Articular chondrocyte of knee joint (primary cell): ENCODE results near the gene PDE6G. TPM values are rescaled to one million over a fixed set of nuclear protein-coding genes. Genes with fewer than 3 reads are reported as not detected.

ENCODE experiments used
- small RNA-seq: library from RNA; depleted of rRNA; stranded (forward); fragments of <200 nt; gene quantifications from one replicate; pipeline ENCODE3, GENCODE V24; 2012
- total RNA-seq: library from RNA; depleted of rRNA; stranded (reverse); fragments of >200 nt; gene quantifications from 2 replicates; pipeline ENCODE4 v1.2.3, GENCODE V29; 2012

PDE6G gene
- 0.54 and 0.65 TPM in 2 replicates for total RNA-seq

GRCh38 chr17:81656118-81656743 lies at the start of gene PDE6G:
Gene PDE6G, minus strand, starts transcription at chr17:81656542. Its CDS starts 3,237 bp downstream, at chr17:81653305.

DNA sequence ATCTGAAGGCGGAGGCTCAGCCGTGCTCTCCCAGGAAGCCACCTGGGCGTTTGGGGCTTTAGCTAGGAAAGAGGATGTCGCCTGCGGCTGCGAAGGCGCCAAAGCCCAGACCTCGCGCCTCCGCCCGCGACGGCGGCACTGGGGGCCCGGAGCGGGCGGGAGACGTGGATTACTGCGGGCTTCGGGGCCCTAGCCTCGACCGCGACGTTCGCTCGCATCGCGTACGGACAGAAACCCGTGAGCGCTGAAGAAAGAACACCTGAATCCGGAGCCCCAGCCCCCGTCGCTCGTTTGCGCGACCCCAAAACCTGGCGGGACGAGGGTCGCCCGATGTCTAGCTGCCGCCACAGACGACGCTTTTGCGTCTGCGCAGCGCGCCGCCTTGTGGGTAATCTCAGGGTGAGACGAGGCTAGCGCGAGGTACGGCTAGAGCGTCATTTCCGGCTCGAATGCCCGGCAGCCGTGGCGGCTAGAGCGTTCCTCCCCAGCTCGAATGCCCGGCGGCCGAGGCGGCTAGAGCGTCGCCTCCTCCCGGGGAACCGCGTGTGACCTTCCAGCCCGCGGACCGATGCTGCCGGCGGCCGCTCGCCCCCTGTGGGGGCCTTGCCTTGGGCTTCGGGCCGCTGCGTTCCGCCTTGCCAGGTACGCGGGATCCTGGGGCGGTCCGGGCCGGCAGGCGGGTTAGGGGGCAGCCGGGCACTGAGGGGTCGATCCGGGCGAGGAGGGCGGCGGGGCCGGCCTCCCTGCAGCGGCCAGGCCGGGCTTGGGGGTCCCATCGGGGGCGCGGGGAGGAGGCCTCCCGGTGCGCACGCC lies 46.8 kb upstream of the PDE6G start, which contains the start of gene MRPL12:
MRPL12 (plus strand) TSS at position 434 of the 813 bp plus-strand sequence; CDS start at position 569, 135 bp downstream.

GRCh38 chr17:81683584-81684441 lies 27.5 kb upstream of the PDE6G start, which contains the start of the genes ARL16 and HGS:
Gene ARL16, minus strand, starts transcription at chr17:81683797. Its CDS starts 44 bp downstream, at chr17:81683753.
Gene HGS, plus strand, starts transcription at chr17:81684011. Its CDS starts 56 bp downstream, at chr17:81684067.

GRCh38 chr17:81666342-81667191 lies 10.2 kb upstream of the PDE6G start, which contains the start of the genes CCDC137 and OXLD1:
Gene CCDC137, plus strand, starts transcription at chr17:81666737. Its CDS starts 30 bp downstream, at chr17:81666767.
Gene OXLD1, minus strand, starts transcription at chr17:81666605. Its CDS starts 28 bp downstream, at chr17:81666577.

DNA sequence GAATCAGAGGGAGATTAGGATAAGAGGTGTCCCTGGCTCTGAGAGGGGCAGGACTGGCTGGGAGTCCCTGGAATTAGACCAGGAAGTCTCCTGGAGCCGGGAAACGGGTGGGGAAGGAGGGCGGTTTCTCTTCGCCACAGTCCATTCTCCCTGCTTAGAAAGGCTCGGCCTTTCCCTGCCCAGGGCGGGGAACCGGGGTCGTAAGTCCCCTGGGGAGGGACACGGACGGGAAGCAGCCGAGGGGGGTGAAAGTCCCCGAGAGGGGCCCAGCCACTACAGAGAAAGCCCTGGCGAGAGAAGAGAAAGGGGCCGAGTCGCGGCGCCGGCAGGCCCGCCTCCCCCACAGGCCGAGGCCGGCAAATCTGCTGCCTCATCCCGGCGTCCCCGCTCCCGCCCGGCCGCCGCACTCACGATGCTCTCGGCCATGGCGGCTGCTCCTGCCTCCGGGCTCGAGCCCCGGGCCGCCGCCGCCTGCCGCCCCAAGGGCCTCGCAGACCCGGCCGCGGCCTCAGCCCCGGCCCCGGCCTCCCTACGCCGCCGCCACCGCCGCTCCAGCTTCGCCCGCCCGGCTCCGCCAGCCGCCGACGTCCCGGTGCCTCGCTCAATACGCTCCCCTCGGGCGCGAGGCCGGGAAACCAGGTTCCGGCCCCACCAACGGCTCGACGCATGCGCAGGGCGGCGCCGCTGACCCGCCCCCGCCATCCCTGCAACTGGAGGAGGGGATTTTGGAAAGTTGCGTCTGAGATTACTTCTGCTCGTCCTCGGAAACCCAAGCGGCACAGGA lies 19.6 kb downstream of the PDE6G start, which contains the start of the genes NPLOC4 and TSPAN10:
NPLOC4 (minus strand) TSS at position 608 of the 784 bp plus-strand sequence; CDS start at position 426, 182 bp downstream.
TSPAN10 (plus strand) TSS at position 692 of the 784 bp plus-strand sequence. CDS start 5,217 bp downstream, outside the sequence.

Small RNAs within 50 kb of the gene (small RNA-seq; reads per million reads assigned to genes)
- gene MIR6786 = not detected

Other genes with a start within 250 kb of the PDE6G start
- 8,564 and 11,024 TPM in 2 replicates for gene ACTG1, start 143.7 kb downstream of the PDE6G start, total RNA-seq
- gene FSCN2, start 128.2 kb downstream of the PDE6G start, total RNA-seq = 2.4 and 3.4 TPM in 2 replicates
- gene FAAP100, start 104.2 kb downstream of the PDE6G start, total RNA-seq = 27.8 and 31.5 TPM in 2 replicates
- 64.6 and 78.3 TPM in 2 replicates for gene NPLOC4, start 19.4 kb downstream of the PDE6G start, total RNA-seq
- gene TSPAN10, start 19.3 kb downstream of the PDE6G start, total RNA-seq = 2.9 and 4.3 TPM in 2 replicates
- 14.4 and 16.1 TPM in 2 replicates for gene OXLD1, start 10.1 kb upstream of the PDE6G start, total RNA-seq
- gene CCDC137, start 10.2 kb upstream of the PDE6G start, total RNA-seq = 7.2 and 7.4 TPM in 2 replicates
- gene ARL16, start 27.3 kb upstream of the PDE6G start, total RNA-seq = 27.1 and 29.9 TPM in 2 replicates
- gene HGS, start 27.5 kb upstream of the PDE6G start, total RNA-seq = 69.5 and 83.4 TPM in 2 replicates
- gene MRPL12, start 46.8 kb upstream of the PDE6G start, total RNA-seq = 15.7 and 17.6 TPM in 2 replicates
- gene SLC25A10, start 55.7 kb upstream of the PDE6G start, total RNA-seq = 8.9 and 10.2 TPM in 2 replicates
- not detected in 2 replicates for gene GCGR, start 147.6 kb upstream of the PDE6G start, total RNA-seq
- 74.4 and 76.3 TPM in 2 replicates for gene MCRIP1, start 176.7 kb upstream of the PDE6G start, total RNA-seq
- not detected in 2 replicates for gene PPP1R27, start 178.5 kb upstream of the PDE6G start, total RNA-seq
- gene P4HB, start 204.0 kb upstream of the PDE6G start, total RNA-seq = 1,029 and 1,052 TPM in 2 replicates
- 101 and 134 TPM in 2 replicates for gene ARHGDIA, start 214.8 kb upstream of the PDE6G start, total RNA-seq
- 73.4 and 74.3 TPM in 2 replicates for gene ALYREF, start 235.0 kb upstream of the PDE6G start, total RNA-seq
- gene ANAPC11, start 235.2 kb upstream of the PDE6G start, total RNA-seq = 121 and 124 TPM in 2 replicates
- gene NPB, start 245.7 kb upstream of the PDE6G start, total RNA-seq = 0.13 and 0.43 TPM in 2 replicates